WERI-Rb-1 (cell line): Measurements from ENCODE around the gene DAB2IP.

Experiments used
- DNase-seq: peaks from one replicate; pipeline ENCODE4 v3.0.0-alpha.2; 2020
- H3K27ac ChIP-seq: fragments of 250-450 bp; sonication (Bioruptor Pico); 2 replicates; pipeline ENCODE4 v1.5.1; 2020; ENCODE audit warnings: mild to moderate bottlenecking, moderate library complexity
- H3K27me3 ChIP-seq: fragments of 250-450 bp; sonication (Bioruptor Pico); 2 replicates; pipeline ENCODE4 v1.5.1; 2021; ENCODE audit warnings: mild to moderate bottlenecking, low read depth, moderate library complexity; ENCODE audit not compliant: insufficient read depth, severe bottlenecking
- H3K36me3 ChIP-seq: fragments of 250-450 bp; sonication (Bioruptor Pico); 2 replicates; pipeline ENCODE4 v1.5.1; 2020; ENCODE audit warnings: mild to moderate bottlenecking, moderate library complexity
- H3K4me3 ChIP-seq: 2 replicates; pipeline ENCODE4 v1.5.1; 2011; ENCODE audit warnings: low read depth, mild to moderate bottlenecking, control low read depth, low read length
- H3K9me3 ChIP-seq: fragments of 250-450 bp; sonication (Bioruptor Pico); 2 replicates; pipeline ENCODE4 v1.5.1; 2021; ENCODE audit warnings: mild to moderate bottlenecking, moderate library complexity; ENCODE audit not compliant: severe bottlenecking
- CTCF ChIP-seq: IDR thresholded peaks from 2 replicates; pipeline ENCODE4 v1.5.1; 2011; ENCODE audit warnings: low read depth, mild to moderate bottlenecking, control low read depth, inconsistent platforms, low read length

DAB2IP gene

GRCh38 chr9:121748727-121749423 is 97.4 kb downstream of the DAB2IP start:
- H3K27ac ChIP-seq: no peak overlapping the region

GRCh38 chr9:121749614-121750013 is 98.2 kb downstream of the DAB2IP start:
- no peaks in the 10 kb centered on the region for H3K27me3 ChIP-seq
- no peak overlapping the region for H3K4me3 ChIP-seq
- H3K27ac ChIP-seq: no peak overlapping the region
- no peak for TF ChIP-seq CTCF
- H3K36me3 ChIP-seq: peaks cover 32% of the 10 kb centered on the region
- DNase-seq: no peak
- H3K9me3 ChIP-seq: no peaks in the 10 kb centered on the region

More at GRCh38 chr9:121748727-121749423, 97.4 kb downstream of the DAB2IP start:
- no peak for DNase-seq
- TF ChIP-seq CTCF: no peak
- Histone ChIP-seq H3K27me3 (no peaks in the 10 kb centered on the region), H3K9me3 (no peaks in the 10 kb centered on the region), H3K36me3 (peaks cover 32% of the 10 kb centered on the region), H3K4me3 (no peak overlapping the region)

GRCh38 chr9:121750259-121750714 is 98.9 kb downstream of the DAB2IP start:
- Histone ChIP-seq H3K36me3 (peaks cover 32% of the 10 kb centered on the region), H3K27ac (no peak overlapping the region), H3K4me3 (no peak overlapping the region), H3K9me3 (no peaks in the 10 kb centered on the region), H3K27me3 (no peaks in the 10 kb centered on the region)
- DNase-seq: no peak
- TF ChIP-seq CTCF: no peak

GRCh38 chr9:121750715-121751623 is 99.5 kb downstream of the DAB2IP start:
- no peak for DNase-seq
- no peak overlapping the region for H3K27ac ChIP-seq
- peaks cover 36% of the 10 kb centered on the region for H3K36me3 ChIP-seq
- no peak overlapping the region for H3K4me3 ChIP-seq
- H3K9me3 ChIP-seq: no peaks in the 10 kb centered on the region
- H3K27me3 ChIP-seq: no peaks in the 10 kb centered on the region
- TF ChIP-seq CTCF: no peak

- H3K27ac ChIP-seq: no peak overlapping the region
- no peak overlapping the region for H3K4me3 ChIP-seq
- DNase-seq: no peak
- H3K27me3 ChIP-seq: no peaks in the 10 kb centered on the region
- H3K9me3 ChIP-seq: no peaks in the 10 kb centered on the region
- no peak for TF ChIP-seq CTCF
- H3K36me3 ChIP-seq: peaks cover 39% of the 10 kb centered on the region
Measured at GRCh38 chr9:121751686-121752445, 100.4 kb downstream of the DAB2IP start.
